ENCODE results near the gene ITIH3.
A peak's percentile ranks its signal among the peaks of the same experiment; 100 is the strongest.

The ITIH3 gene

DNA sequence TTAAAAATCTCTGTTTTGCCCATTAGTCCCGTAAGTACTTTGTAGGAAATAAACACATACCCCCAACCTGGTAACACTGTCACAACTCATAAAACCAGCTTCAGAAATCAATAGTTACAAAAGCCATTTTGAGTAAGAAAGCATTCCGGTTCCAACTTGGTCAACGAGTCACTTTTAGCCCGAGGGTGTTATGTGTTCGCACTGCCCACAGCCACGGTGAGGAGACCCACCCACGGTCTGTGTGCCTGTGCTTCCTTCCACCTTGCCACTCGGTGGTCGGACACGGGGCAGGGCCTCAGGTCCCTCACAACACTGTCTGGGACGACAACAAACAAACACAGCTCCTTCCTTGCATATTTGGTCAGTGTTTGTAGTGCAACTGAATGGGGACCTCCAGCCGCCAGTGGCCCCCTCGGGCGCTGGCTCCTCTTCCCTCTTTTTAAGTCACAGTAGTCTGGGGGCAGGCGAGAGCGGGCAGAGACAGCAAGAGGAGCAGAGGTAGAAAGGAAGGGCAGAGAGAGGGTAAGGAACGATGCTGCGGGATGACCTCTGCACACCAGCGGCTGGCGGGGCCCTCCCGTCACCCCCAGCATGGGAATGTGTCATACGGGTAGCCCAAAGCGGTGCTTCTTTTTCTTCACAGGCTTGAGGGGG, 45.4 kb downstream of the ITIH3 start:
- DNase-seq (ENCODE audit: low read depth) = no peak
- no peak overlapping the region for H3K4me3 ChIP-seq (ENCODE audit: low read depth, low read length)

DNA sequence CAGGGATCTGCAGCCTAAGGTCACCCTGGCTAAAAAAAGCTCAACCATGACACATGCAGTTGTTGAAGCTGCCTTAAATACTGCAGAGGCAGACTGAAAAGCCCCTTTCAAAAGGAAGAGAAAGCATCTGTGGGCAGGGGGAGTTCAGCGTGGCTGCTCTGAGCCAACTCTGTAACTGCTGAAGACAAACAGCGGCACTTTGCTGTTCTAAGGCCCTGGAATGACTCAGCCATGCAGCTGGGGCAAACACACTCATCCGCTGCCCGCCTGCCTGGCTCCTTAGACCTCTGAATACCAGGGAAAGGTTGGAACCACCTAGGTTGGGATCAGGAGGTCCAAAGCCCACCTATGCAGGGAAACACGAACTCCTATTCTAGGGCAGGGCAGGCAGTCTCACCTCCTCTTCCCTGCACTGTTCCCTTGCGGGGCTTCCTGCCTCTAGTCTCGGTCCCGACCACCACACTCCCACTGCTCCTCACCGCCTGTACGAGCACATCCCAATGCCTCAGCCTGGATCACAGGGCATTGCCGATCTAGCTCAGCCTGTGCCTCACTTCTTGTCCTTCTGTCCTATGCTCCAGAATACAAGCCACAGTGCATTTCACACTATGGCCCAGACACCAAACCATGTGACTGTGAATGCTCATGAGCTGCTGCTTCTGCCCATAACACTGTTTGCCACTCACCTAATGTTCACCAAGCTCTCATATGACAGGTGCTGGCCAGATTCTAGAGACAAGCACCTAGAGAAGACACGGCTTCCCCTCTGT, 46.8 kb downstream of the ITIH3 start:
- DNase-seq (ENCODE audit: low read depth) = no peak
- no peak overlapping the region for H3K4me3 ChIP-seq (ENCODE audit: low read depth, low read length)

DNA sequence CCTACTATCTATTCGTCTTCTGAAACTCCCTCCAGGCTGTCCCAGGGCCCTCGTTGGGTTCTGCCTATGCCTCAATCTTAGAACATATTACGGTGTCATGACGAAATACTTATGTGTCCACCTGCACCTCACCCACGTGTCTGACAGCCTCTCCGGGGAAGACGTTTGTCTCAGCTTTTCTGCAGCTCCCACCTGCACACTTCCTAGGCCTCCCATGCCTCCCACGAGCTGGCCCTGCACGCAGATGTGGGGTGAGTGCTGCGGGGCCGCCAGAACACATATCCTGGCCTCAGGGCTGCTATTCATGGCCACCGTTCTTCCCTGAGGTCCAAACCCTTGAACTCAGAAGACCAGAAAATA, 47.4 kb downstream of the ITIH3 start:
- DNase-seq (ENCODE audit: low read depth) = no peak
- no peak overlapping the region for H3K4me3 ChIP-seq (ENCODE audit: low read depth, low read length)

DNA sequence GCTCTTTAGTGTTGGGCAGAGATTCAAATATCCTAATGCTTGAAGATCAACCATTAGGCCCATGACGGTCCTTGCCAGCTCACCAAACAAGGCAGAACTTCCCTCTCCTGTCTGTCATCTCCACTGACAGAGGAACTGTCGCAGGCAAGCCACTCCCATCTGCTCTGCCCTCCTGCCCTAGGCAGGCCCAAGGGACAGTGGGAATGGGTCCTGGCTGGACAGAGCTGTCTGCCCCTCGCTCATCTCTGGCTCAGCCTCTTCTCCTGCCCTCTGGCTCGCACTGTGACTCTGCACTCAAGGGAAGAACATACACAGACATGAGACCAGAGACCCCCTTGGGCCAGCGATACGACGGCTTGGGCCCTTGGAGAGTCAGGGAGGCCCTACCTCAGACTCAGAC, 47.8 kb downstream of the ITIH3 start:
- no peak for DNase-seq (ENCODE audit: low read depth)
- H3K4me3 ChIP-seq (ENCODE audit: low read depth, low read length) = no peak overlapping the region

DNA sequence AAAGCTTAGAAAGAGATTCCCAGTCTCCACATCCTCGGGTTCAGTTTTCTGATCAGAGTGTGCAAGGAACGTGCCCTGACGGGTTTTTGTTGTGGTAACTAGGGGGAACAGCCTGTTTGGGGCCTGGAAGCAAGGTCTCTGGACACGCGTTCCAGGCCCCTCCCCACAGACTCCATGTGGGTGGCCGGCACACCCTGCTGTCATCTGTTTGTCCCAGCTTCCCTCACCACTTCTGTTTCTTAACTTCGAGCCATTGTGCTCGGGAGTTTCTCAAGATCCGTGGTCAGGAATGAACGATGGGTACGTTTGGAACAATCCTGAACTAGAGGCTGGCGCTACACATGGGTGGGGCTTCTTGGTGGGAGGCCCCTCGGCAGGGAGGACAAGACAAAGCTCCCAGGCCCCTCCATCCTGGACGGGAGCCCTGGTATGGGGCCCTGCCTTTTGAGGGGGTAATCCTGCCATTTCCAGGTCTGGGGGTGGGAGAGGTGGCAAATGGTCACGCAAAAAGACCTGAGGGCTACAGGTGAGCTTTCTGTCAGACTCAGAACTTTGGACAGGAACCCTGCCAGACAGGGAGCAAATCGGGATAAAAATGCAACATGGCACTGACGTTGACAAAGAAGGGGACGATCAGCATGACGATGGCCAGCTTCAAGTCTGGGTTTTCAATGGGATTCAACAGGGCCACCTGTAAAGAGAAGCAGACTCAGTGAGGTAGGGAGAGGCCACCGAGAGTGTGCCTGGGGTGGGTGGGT, 48.7 kb downstream of the ITIH3 start:
- no peak for DNase-seq (ENCODE audit: low read depth)
- H3K4me3 ChIP-seq (ENCODE audit: low read depth, low read length) = no peak overlapping the region

DNA sequence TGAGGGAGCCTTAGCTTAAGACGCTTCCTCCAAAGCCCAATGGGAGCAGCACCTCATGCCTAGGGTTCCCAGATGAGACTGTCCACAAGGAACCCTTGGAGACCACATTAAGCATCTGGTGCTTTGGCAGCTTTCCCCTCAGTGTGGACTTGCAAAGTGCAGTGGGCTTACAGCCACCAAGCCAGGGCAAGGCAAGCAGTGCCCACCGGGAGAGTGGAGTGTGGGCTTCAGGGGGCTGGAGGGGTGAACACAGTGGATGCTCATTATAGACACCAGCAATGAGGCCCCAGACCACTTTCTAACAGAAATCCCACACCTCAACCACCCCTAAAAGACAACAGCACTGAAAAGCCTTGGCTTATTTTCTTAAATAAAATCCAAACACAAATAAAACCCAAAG, 49.3 kb downstream of the ITIH3 start:
- DNase-seq (ENCODE audit: low read depth) = no peak
- no peak overlapping the region for H3K4me3 ChIP-seq (ENCODE audit: low read depth, low read length)

DNA sequence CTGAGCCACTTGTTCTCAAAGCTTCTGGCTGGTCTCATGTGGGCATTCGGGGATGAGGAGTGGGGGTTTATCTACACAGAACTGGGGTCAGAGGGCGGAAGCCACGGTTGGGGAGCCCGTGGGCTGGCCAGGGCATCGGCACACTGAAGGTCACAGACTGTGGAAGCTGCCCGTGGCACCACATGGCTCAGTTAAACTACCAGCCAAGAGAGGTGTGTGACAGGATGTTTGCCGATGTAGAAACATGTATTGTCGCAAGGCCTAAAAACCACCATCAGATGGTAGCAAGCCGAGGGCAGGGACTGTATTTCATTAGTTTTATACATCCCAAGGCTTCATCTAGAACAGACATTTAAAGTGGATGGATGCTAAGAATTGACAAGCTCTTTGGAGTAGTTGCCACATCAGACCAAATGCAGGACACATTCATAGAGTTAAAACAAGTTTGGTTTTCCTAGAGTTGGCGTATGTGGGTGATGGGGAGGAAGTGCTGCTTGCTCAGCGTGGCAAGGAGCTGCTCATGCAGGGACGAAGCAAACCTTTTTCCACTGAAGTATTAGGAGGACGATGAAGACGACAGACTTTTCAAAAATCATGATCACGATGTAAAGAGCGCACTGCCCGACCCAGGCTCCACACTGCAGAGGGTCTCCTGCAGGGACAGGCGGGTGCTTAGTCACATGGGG, 49.8 kb downstream of the ITIH3 start:
- no peak for DNase-seq (ENCODE audit: low read depth)
- no peak overlapping the region for H3K4me3 ChIP-seq (ENCODE audit: low read depth, low read length)

DNA sequence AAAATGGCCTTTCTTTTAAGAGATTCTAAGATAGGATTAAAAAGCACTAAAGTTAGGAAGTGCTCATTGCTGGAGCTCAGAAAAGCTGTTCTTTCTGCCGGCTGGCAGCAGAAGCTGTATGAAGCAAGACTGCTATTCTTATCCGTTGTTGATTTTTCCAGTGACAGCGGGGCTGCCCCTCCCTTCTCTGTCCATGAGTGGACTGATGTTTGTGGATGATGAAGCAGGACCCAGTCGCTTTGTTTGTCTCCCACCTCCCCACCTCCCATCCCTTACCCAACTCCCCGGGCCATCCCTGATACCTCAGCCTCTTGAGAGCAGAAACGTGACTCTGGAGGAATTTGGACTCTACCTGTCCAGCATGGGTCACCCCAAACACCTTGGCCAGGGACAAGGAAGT, 50.6 kb downstream of the ITIH3 start:
- DNase-seq (ENCODE audit: low read depth) = no peak

DNA sequence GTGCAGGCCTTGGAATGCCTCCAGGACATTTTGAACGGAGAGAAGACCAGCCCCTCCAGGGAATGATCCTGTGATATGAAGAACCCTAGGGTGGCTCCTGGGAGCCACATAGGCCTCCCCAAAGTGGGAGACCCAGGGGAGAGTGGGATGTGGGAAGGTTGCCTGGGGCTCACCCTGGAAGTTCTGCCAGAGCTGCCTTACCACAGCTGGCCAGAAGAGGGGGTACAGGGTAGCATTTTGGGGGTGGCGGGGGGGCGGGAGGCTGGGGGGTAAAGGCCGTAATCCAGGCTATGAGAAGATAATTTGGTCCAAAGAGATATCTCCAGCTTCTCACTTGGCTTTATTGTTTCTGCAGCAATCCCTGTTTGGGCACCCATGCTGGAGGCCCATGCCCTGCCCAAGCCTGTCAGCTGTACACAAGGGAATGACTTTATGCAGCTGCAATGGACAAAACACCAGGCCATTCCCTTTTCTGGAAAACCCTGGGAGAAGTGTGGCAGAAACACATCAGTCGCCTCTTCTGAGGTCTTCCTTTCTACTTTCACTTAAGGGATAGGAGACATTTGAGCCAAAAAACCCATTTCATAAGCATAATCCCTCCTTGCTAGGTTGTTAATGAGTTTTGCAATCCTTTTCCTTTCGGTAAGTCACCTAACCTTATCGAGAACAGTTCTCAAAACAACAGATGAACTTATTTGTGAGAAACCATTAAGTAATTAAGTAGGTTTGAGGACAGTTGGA, 51.3 kb downstream of the ITIH3 start:
- no peak overlapping the region for H3K4me3 ChIP-seq (ENCODE audit: low read depth, low read length)
- DNase-seq (ENCODE audit: low read depth) = no peak

More for the DNA sequence above, 50.6 kb downstream of the ITIH3 start:
- no peak overlapping the region for H3K4me3 ChIP-seq (ENCODE audit: low read depth, low read length)

DNA sequence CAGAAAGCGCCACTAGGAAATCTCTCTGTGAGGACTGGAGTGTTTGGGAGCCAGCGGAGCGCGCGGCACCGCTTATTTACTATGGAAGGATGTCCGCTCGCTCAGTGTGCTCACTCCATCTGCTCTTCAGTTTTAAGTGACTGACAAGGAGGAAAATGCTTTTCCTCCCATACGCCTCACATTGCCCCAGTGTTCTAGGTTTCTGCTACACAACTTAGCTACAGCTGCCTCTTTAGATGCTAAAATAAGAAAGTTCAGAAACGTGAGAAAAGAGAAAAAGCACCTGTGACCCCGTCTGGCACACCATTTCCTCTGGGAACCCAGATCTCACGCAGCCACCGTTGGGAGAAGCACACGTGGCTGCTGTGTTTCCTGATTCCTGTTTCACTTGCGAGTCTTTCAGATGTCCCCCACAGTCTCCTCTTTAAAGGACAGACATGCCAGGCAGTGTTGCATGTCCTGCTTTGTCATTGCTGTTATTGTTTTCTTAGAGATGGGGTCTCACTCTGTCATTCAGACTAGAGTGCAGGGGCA, 51.9 kb downstream of the ITIH3 start:
- H3K4me3 ChIP-seq (ENCODE audit: low read depth, low read length) = no peak overlapping the region
- DNase-seq (ENCODE audit: low read depth) = no peak

DNA sequence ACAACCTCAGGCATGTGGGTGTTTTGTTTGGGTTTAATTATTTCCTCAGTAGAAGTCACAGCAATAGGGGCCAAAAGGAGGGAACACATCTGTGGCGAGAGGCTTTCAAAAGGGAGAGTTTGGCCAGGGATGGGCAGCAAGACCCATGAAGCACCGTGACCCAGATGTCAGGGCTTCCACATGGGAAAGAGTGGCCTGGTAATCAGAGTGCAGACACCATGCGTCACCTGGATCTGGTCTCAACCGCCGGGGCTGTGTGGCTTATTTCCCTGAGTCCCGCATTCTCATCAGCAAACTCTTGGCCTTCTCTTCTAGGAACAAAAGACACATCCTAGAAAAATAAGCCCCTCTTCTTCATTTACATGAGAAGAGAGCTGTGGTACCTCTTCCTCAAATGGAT, 52.6 kb downstream of the ITIH3 start:
- DNase-seq (ENCODE audit: low read depth) = no peak
- no peak overlapping the region for H3K4me3 ChIP-seq (ENCODE audit: low read depth, low read length)

DNA sequence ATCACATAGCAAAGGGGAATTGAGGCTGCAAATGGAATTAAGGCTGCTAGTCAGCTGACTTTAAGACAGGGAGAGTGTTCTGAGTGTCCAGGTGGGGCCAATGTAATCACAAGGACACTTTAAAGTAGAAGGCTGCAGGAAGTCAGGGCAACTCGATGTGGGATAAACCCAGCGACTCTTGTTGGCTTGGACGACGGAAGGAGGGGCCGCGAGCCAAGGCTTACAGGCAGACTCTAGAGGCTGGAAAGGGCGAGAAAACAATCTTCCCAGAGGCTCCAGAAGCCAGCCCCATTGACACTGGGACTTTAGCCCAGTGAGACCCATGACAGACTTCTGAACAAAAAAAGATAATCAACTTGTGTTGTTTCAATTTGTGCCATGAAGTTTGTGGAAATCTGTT, 53.1 kb downstream of the ITIH3 start:
- H3K4me3 ChIP-seq (ENCODE audit: low read depth, low read length) = no peak overlapping the region
- no peak for DNase-seq (ENCODE audit: low read depth)

DNA sequence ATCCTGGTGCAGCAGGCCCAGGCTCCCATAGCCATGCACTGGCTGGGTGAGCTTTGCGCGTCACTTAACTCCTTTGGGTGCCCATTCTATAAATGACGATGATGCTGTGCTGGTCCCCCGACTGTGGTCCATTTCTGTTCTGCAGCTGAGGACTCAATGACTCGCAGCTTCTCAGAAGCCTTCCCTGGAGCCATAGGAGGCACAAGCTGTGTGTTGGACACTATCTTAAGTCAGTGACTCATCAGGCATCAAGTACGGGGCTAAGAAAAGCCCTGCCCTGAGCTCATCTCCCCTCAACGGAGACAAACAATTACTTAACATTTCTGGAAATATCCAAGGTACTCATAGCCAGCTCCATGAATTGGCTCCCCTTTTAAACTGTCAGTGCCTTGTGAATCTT, 54.0 kb downstream of the ITIH3 start:
- peak; percentile 66 for DNase-seq (ENCODE audit: low read depth)
- H3K4me3 ChIP-seq (ENCODE audit: low read depth, low read length) = no peak overlapping the region

DNA sequence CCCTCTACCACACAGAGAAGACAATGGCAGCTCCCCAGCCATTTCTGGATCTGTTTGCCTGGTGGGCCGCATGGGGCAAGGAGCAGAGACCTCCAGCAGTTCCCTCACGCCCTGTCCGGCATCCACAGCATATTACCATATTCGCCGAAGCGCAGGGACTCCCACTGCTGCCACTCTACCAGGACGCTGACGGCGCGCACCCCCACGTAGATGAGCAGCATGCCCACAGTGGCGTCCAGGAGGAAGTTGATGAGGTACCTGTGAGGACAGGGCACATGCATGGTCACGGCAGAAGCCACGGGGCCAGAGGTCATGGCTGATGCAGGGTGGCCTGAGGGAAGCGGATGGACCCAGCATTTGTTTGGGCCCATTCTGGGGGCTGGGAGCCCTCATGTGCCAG, 55.1 kb downstream of the ITIH3 start:
- DNase-seq (ENCODE audit: low read depth) = no peak
- H3K4me3 ChIP-seq (ENCODE audit: low read depth, low read length) = no peak overlapping the region

DNA sequence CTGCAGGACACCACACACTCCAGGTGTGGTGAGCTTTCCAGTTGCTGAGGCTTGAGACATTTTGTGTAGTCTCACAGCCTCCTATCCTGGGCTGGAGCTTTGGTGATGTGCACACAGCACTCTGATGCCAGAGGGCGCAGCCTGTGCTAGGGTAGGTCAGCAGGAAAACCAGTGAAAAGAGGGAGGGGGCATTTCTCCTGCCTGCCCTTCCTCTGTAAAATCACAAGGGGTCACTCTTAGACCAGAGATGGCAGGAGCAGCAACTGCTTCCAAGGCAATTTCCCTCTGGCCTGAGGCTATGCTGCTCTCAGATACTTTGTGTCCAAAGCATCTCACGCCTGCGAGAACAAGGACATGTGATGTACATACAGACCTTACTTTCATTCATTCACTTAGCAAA, 56.8 kb downstream of the ITIH3 start:
- no peak for DNase-seq (ENCODE audit: low read depth)

DNA sequence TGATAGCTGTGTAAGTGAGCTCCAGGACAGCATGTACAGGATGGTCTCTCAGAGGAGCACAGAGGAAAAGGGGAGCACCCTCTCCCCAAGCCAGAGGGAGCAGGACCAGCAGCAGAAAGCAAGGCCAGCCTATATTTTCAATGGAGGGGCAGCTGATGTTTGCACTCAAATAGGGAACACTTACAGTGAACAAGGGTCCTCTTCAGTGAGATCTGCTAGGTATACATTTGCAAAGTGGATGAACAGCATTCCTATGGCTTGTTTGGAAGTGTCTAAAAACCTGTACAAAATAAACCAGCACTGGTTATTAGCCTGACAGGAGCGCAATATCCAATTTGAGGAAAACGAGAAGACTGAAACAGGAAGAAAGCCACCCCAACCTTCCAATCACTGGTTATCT, 57.8 kb downstream of the ITIH3 start:
- no peak overlapping the region for H3K4me3 ChIP-seq (ENCODE audit: low read depth, low read length)
- no peak for DNase-seq (ENCODE audit: low read depth)

More for the DNA sequence above, 56.8 kb downstream of the ITIH3 start:
- H3K4me3 ChIP-seq (ENCODE audit: low read depth, low read length) = no peak overlapping the region

DNA sequence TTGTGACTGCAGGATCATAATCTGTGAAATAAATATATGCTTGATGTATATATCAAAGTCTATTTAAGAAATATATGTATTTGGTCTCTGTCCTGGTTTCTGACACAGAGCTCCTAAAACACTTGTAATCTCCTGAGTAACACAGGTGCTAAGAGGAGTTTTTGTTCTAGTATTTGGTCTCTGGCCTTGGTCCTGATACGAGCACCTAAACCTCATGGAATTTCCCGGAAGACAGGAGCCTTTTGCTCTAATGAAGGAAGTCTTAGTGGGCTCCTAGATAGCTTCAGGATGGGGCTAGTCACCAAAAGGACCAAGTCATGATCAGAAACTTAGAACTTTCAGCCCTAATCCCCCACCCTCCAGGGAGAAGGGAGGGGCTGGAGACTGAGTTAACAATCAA, 59.4 kb downstream of the ITIH3 start:
- DNase-seq (ENCODE audit: low read depth) = no peak
- no peak overlapping the region for H3K4me3 ChIP-seq (ENCODE audit: low read depth, low read length)

DNA sequence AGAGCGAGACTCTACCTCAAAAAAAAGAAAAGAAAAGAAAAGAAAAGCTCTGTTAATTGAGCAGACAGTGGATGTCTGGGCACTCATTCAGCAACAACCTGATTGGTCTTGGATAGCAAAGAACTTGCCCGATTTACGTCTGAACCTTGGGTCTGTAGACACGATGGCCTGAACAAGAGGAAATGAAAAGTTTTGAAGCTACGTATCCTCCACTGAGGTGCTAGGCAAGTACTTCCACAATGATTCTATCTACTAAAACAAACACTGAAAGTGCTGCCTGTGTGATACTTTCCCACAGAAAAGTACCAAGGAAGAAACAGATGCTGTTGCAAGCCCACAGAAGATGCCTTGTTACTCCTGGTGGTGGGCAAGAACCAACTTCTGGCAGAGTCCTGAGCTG, 62.1 kb downstream of the ITIH3 start:
- DNase-seq (ENCODE audit: low read depth) = no peak
- no peak overlapping the region for H3K4me3 ChIP-seq (ENCODE audit: low read depth, low read length)

DNA sequence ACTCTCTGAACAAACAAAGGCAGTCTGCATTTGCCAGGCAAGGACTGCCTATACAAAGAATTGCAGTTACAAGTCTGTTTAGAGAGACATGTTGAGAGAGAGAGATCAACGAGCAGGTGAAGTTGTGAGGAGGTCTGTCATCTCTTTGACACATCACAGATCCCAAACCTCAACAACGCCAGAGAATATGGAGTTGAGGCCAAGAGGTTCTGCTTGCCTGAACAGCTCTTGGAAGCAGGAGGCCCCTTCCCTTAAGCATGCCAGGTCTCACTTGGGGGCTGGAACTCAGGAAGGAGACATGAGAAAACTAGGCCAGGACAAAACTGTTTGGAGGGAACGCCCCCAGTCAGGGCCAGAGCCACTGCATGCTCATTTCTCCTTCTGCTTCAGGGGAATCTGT, 62.5 kb downstream of the ITIH3 start:
- no peak for DNase-seq (ENCODE audit: low read depth)

More for the DNA sequence above, 62.5 kb downstream of the ITIH3 start:
- H3K4me3 ChIP-seq (ENCODE audit: low read depth, low read length) = no peak overlapping the region
